WI38 (cell line): Measurements from ENCODE around the gene MAFB.

Experiments used
- H3K4me3 ChIP-seq: 2 replicates; pipeline ENCODE4 v1.5.1; 2011; ENCODE audit warnings: low read depth, mild to moderate bottlenecking, control low read depth, low read length
- CTCF ChIP-seq: IDR thresholded peaks from 2 replicates; pipeline ENCODE4 v1.5.1; 2012; ENCODE audit warnings: low read depth, mild to moderate bottlenecking, control low read depth, low read length

MAFB gene

GRCh38 chr20:40713508-40713907, 24.5 kb upstream of the MAFB start:
- no peak for TF ChIP-seq CTCF
- no peak overlapping the region for H3K4me3 ChIP-seq

- TF ChIP-seq CTCF: no peak
- no peak overlapping the region for H3K4me3 ChIP-seq
Measured at GRCh38 chr20:40711079-40711478, 22.0 kb upstream of the MAFB start.

GRCh38 chr20:40710603-40711002, 21.6 kb upstream of the MAFB start:
- no peak overlapping the region for H3K4me3 ChIP-seq
- no peak for TF ChIP-seq CTCF

- TF ChIP-seq CTCF: no peak
- H3K4me3 ChIP-seq: no peak overlapping the region
Measured at GRCh38 chr20:40706977-40707582, 18.0 kb upstream of the MAFB start.

- TF ChIP-seq CTCF: no peak
- no peak overlapping the region for H3K4me3 ChIP-seq
Measured at GRCh38 chr20:40705413-40705812, 16.4 kb upstream of the MAFB start.

GRCh38 chr20:40704828-40705227, 15.8 kb upstream of the MAFB start:
- no peak overlapping the region for H3K4me3 ChIP-seq
- no peak for TF ChIP-seq CTCF

GRCh38 chr20:40703975-40704530, 15.0 kb upstream of the MAFB start:
- TF ChIP-seq CTCF: no peak
- H3K4me3 ChIP-seq: no peak overlapping the region
